ENCODE measurements around the gene STAP2. TPM values are rescaled to one million over a fixed set of nuclear protein-coding genes. Genes with fewer than 3 reads are reported as not detected.
A peak's percentile ranks its signal among the peaks of the same experiment; 100 is the strongest.

STAP2 gene
- total and polyA plus RNA-seq, 9 of the 15 experiments (the other 6 are each of a cell fraction or from before 2014, with no cell fraction given), result 1.2 to 9.8 (median 4.5) TPM

GRCh38 chr19:4366666-4367335 is 28.2 kb upstream of the STAP2 start:
- H3K79me2 ChIP-seq (ENCODE audit: control insufficient read depth, insufficient read depth, low read length), result peaks cover 49% of the 10 kb centered on the region
- peaks cover 24 to 84% of the 10 kb centered on the region in 2 experiments for H3K4me1 ChIP-seq (replicated peaks in 1 of 2; ENCODE audit: control insufficient read depth in 2 of 2, insufficient read depth in 2 of 2, low read length in 2 of 2)
- FAIRE-seq, result no peak
- H3K27me3 ChIP-seq (ENCODE audit: control insufficient read depth in 2 of 2, insufficient read depth in 2 of 2, low read length in 2 of 2), result no peaks in the 10 kb centered on the region
- POLR2A ChIA-PET, result interaction anchor here (0.6 to 3.6 kb wide), 4 partner anchors 8 to 138 kb away, joined by 3 to 18 read pairs (median 3); no protein-coding TSS in a partner anchor
- CTCF ChIA-PET (ENCODE audit: low intra/inter-chr PET ratio), result interaction anchor here (1.0 kb wide), 1 partner anchor 11 kb away, joined by 3 read pairs; no protein-coding TSS in a partner anchor
- H3K4me3 ChIP-seq, result no peak overlapping the region
- no peak for ATAC-seq
- no peak for DNase-seq (ENCODE audit: extremely low read depth in 1 of 4, low spot score in 3 of 4)
- no peak overlapping the region for H3K4me2 ChIP-seq (ENCODE audit: insufficient read depth, low read length)
- no peak overlapping the region for H2AFZ ChIP-seq (ENCODE audit: low read depth, low read length)
- no peaks in the 10 kb centered on the region for H3K9me1 ChIP-seq (ENCODE audit: control insufficient read depth, insufficient read depth, low read length)
- H3K9me3 ChIP-seq (replicated peaks; ENCODE audit: control insufficient read depth, insufficient read depth, low read depth, low read length), result no peaks in the 10 kb centered on the region
- 95% methylated on average over 9 of the region's 16 CpGs for WGBS (ENCODE audit: insufficient coverage, low coverage, missing lambda C conversion rate)
- H3K27ac ChIP-seq (ENCODE audit: extremely low read depth, low read depth, low read length), result no peak overlapping the region
- intact Hi-C loops (cut with micrococcal nuclease) (no loop called here), in situ Hi-C loops (cut with MboI) (no loop called here)
- BruUV-seq (replicated peaks), result no TSS peak
- H4K20me1 ChIP-seq (replicated peaks; ENCODE audit: control insufficient read depth, insufficient read depth, low read length), result no peaks in the 10 kb centered on the region; the same call in 1 of the 2 replicates
- peak overlapping the region in 1 of 2 experiments; percentile 70; a peak in 2 of 4 replicates for H3K9ac ChIP-seq (ENCODE audit: insufficient read depth in 1 of 2, low read depth in 2 of 2, low read length in 2 of 2)
- peaks cover 82% of the 10 kb centered on the region; the same call in 2 of the 3 replicates for H3K36me3 ChIP-seq (ENCODE audit: control insufficient read depth, insufficient read depth, low read length)
- no peak for TF ChIP-seq TOE1 (IDR thresholded peaks at IDR 0.05; ENCODE audit: borderline replicate concordance)
- TF ChIP-seq TOE1 (CRISPR knock-in tag; IDR thresholded peaks at IDR 0.05; ENCODE audit: borderline replicate concordance, low read depth), result no peak
- no peak for TF ChIP-seq ZNF780A (CRISPR knock-in tag; IDR thresholded peaks at IDR 0.05)
- TF ChIP-seq RREB1 (CRISPR knock-in tag; IDR thresholded peaks at IDR 0.05), result no peak
- no peak for TF ChIP-seq SRSF3 (IDR thresholded peaks at IDR 0.05; ENCODE audit: insufficient read depth, low read length)
- no peak for TF ChIP-seq KDM4B (IDR thresholded peaks at IDR 0.05; ENCODE audit: borderline replicate concordance in 2 of 2, low read depth in 1 of 2)
- no peak for TF ChIP-seq MYC (IDR thresholded peaks at IDR 0.05; ENCODE audit: low read depth, low read length)
- no peak for TF ChIP-seq MYC (CRISPR knock-in tag; IDR thresholded peaks at IDR 0.05; ENCODE audit: borderline replicate concordance, low read depth)
- TF ChIP-seq E2F5 (CRISPR knock-in tag; IDR thresholded peaks at IDR 0.05), result no peak
- TF ChIP-seq THRAP3 (IDR thresholded peaks at IDR 0.05; ENCODE audit: borderline replicate concordance), result no peak
- no peak for TF ChIP-seq IFI16 (CRISPR knock-in tag; IDR thresholded peaks at IDR 0.05)
- no peak for TF ChIP-seq IRF9 (tag; IDR thresholded peaks at IDR 0.05)
- no peak for TF ChIP-seq FOXA3 (CRISPR knock-in tag; conservative IDR thresholded peaks at IDR 0.05 in 1 of 2, IDR thresholded peaks at IDR 0.05 in 1 of 2)
- TF ChIP-seq LCOR (CRISPR knock-in tag; IDR thresholded peaks at IDR 0.05), result no peak
